A673 (cell line): Measurements from ENCODE around the gene MFAP5. TPM values are rescaled to one million over a fixed set of nuclear protein-coding genes. Genes with fewer than 3 reads are reported as not detected.
"Not testable (repeated sequence)": the region's sequence is repeated elsewhere in the genome, so short reads cannot be mapped to it uniquely, and the experiment has no call there.

Experiments used
- BruUV-seq: library from RNA; stranded (reverse); fragments of 400-500 nt; replicated peaks from 2 replicates; lab custom pipeline; 2021; lab: Mats Ljungman, UMichigan
- CTCF ChIA-PET: fragments of 300-600 bp; sonication (Branson Sonifier 250); formaldehyde crosslinking; loops from one replicate; lab custom pipeline; 2022; ENCODE audit warnings: antibody characterized with exemption; lab: Charles Lee
- POLR2A ChIA-PET: fragments of 300-600 bp; sonication (Branson Sonifier 250); formaldehyde crosslinking; loops from one replicate; lab custom pipeline; 2022; ENCODE audit warnings: antibody characterized with exemption; ENCODE audit not compliant: low non-redundant PET; lab: Charles Lee
- DNase-seq: peaks from one replicate; pipeline ENCODE4 v3.0.0-alpha.2; 2015; ENCODE audit warnings: low spot score
- H3K27ac ChIP-seq: fragments of 200-600 bp; sonication (generic); 2 replicates; pipeline ENCODE4 v1.5.1; 2016; ENCODE audit warnings: mixed run types, low read depth, mild to moderate bottlenecking, mixed read lengths, antibody characterized with exemption, low read length; ENCODE audit not compliant: poor library complexity, severe bottlenecking
- H3K27me3 ChIP-seq: fragments of 200-600 bp; sonication (generic); replicated peaks from 2 replicates; pipeline ENCODE4 v1.6.1; 2017; ENCODE audit warnings: mixed run types, low read depth, mild to moderate bottlenecking, mixed read lengths, antibody characterized with exemption, low read length; ENCODE audit not compliant: insufficient read depth, poor library complexity
- H3K36me3 ChIP-seq: fragments of 200-600 bp; sonication (generic); 2 replicates; pipeline ENCODE4 v1.6.1; 2016; ENCODE audit warnings: mixed run types, mild to moderate bottlenecking, mixed read lengths, antibody characterized with exemption, low read length; ENCODE audit not compliant: insufficient read depth, poor library complexity, severe bottlenecking
- H3K4me1 ChIP-seq: fragments of 200-600 bp; sonication (generic); 2 replicates; pipeline ENCODE4 v1.6.1; 2017; ENCODE audit warnings: mixed run types, mild to moderate bottlenecking, mixed read lengths, antibody characterized with exemption, low read length; ENCODE audit not compliant: insufficient read depth, poor library complexity, severe bottlenecking
- H3K4me3 ChIP-seq: fragments of 200-600 bp; sonication (generic); 2 replicates; pipeline ENCODE4 v1.5.1; 2016; ENCODE audit warnings: low read depth, mixed run types, mild to moderate bottlenecking, mixed read lengths, low read length; ENCODE audit not compliant: poor library complexity, severe bottlenecking
- H3K9me3 ChIP-seq: fragments of 200-600 bp; sonication (generic); 2 replicates; pipeline ENCODE4 v1.6.1; 2016; ENCODE audit warnings: mixed run types, low read depth, mild to moderate bottlenecking, mixed read lengths, antibody characterized with exemption, low read length; ENCODE audit not compliant: poor library complexity, severe bottlenecking
- CTCF ChIP-seq: fragments of 300-800, 200-600 bp; sonication (generic); conservative IDR thresholded peaks from 2 replicates; pipeline ENCODE4 v1.5.1; 2017; ENCODE audit warnings: low read depth, mild to moderate bottlenecking, antibody characterized with exemption, low read length, moderate library complexity, mixed read lengths
- EZH2 ChIP-seq: fragments of 200-600 bp; sonication (generic); IDR thresholded peaks from 2 replicates; pipeline ENCODE4 v1.6.1; 2017; ENCODE audit warnings: borderline replicate concordance, low read depth, mild to moderate bottlenecking, mixed read lengths, antibody characterized with exemption, low read length; ENCODE audit not compliant: poor library complexity, severe bottlenecking
- intact Hi-C: fragments of 100-400 bp; cut with micrococcal nuclease; formaldehyde crosslinking; loops from one replicate; pipeline ENCODE4 v1.10.0; 2022; ENCODE audit not compliant: unreplicated experiment
- total RNA-seq: library from RNA; stranded (reverse); gene quantifications from 2 replicates; pipeline ENCODE4 v1.2.3, GENCODE V29; 2021

MFAP5 gene
- total RNA-seq, 1 experiment from 2014 or later = 1.7 TPM

- ChIA-PET CTCF (no interaction called here), POLR2A (no interaction called here)
- Histone ChIP-seq H3K27ac (no peak overlapping the region), H3K4me3 (no peak overlapping the region), H3K4me1 (no peaks in the 10 kb centered on the region), H3K27me3 (no peaks in the 10 kb centered on the region), H3K9me3 (no peaks in the 10 kb centered on the region), H3K36me3 (no peaks in the 10 kb centered on the region)
- TF ChIP-seq CTCF = no peak
- no peak for TF ChIP-seq EZH2
- no TSS peak for BruUV-seq
- intact Hi-C loops = no loop called here
- no peak for DNase-seq
These were observed 32.5 kb downstream of the MFAP5 start for GRCh38 chr12:8630131-8630530.

- ChIA-PET POLR2A (no interaction called here), CTCF (no interaction called here)
- intact Hi-C loops = no loop called here
- Histone ChIP-seq H3K9me3 (no peaks in the 10 kb centered on the region), H3K36me3 (no peaks in the 10 kb centered on the region), H3K4me1 (no peaks in the 10 kb centered on the region), H3K27ac (no peak overlapping the region), H3K27me3 (no peaks in the 10 kb centered on the region), H3K4me3 (no peak overlapping the region)
- no peak for DNase-seq
- TF ChIP-seq CTCF = no peak
- TF ChIP-seq EZH2 = no peak
- no TSS peak for BruUV-seq
These were observed 33.1 kb downstream of the MFAP5 start for GRCh38 chr12:8629486-8630033.

GRCh38 chr12:8628731-8629130 lies 33.9 kb downstream of the MFAP5 start:
- CTCF ChIA-PET = no interaction called here
- no TSS peak for BruUV-seq
- no peaks in the 10 kb centered on the region for H3K4me1 ChIP-seq
- H3K9me3 ChIP-seq = no peaks in the 10 kb centered on the region
- POLR2A ChIA-PET = no interaction called here
- no peaks in the 10 kb centered on the region for H3K27me3 ChIP-seq
- TF ChIP-seq CTCF (no peak), EZH2 (no peak)
- intact Hi-C loops = no loop called here
- no peaks in the 10 kb centered on the region for H3K36me3 ChIP-seq
- H3K27ac ChIP-seq = no peak overlapping the region
- DNase-seq = no peak
- H3K4me3 ChIP-seq = no peak overlapping the region

GRCh38 chr12:8624750-8625149 lies 37.9 kb downstream of the MFAP5 start:
- H3K27ac ChIP-seq, POLR2A ChIA-PET, intact Hi-C loops, H3K9me3 ChIP-seq, BruUV-seq, CTCF ChIA-PET, H3K4me3 ChIP-seq, DNase-seq, H3K4me1 ChIP-seq, H3K36me3 ChIP-seq, H3K27me3 ChIP-seq: not testable (repeated sequence)
